ENCODE data around the gene SLC5A6.

The SLC5A6 gene

GRCh38 chr2:27236626-27237025 lies 24.6 kb upstream of the SLC5A6 start:
- no peak for DNase-seq (ENCODE audit: low spot score)

DNA sequence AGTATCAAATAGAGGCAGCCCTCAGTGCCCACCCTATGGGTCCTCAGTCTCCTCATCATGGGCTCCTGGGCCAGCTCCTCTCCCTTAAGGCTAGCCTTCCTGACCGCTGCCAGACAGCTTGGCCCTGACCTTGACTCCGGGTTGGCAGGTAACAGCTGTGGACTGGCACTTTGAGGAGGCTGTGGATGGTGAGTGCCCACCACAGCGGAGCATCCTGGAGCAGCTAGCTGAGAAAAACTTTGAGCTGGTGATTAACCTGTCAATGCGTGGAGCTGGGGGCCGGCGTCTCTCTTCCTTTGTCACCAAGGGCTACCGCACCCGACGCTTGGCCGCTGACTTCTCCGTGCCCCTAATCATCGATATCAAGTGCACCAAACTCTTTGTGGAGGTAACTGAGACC lies 24.1 kb upstream of the SLC5A6 start:
- DNase-seq (ENCODE audit: low spot score) = no peak

DNA sequence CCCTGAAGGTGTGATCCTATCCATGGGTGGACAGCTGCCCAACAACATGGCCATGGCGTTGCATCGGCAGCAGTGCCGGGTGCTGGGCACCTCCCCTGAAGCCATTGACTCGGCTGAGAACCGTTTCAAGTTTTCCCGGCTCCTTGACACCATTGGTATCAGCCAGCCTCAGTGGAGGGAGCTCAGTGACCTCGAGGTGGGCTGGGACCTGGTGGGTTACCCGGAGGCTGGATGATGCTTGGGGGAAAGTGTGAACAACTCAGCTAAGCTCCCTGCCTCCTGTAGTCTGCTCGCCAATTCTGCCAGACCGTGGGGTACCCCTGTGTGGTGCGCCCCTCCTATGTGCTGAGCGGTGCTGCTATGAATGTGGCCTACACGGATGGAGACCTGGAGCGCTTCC lies 21.3 kb upstream of the SLC5A6 start:
- no peak for DNase-seq (ENCODE audit: low spot score)

DNA sequence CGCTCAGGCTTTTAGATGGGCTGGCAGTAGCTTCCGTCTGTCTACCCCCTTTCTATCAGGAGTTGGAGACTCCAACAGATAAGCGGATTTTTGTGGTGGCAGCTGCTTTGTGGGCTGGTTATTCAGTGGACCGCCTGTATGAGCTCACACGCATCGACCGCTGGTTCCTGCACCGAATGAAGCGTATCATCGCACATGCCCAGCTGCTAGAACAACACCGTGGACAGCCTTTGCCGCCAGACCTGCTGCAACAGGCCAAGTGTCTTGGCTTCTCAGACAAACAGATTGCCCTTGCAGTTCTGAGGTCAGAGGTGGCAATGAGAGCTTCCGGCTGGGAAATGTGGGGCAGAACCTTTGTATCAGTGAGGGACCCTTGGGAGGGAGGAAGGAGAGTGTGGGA lies 19.9 kb upstream of the SLC5A6 start:
- no peak for DNase-seq (ENCODE audit: low spot score)

DNA sequence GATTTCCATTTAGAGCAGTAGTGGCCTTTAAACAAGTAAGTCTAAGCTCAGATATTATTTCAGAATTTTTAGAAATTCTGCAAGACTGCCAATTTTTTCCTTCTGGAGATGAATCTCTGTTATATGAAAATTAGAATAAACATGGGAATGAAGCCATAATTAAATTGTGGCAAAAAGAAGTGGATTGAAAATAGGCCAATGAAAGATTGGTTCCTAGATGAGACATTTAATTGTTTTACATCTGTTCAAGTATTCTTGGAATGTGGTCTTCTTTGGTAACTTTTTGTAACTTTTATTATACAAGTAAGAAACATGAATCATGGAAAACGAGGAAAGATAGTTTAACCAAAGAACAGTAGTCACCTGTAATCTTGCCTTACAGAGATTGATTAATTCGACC lies 15.4 kb upstream of the SLC5A6 start:
- no peak for DNase-seq (ENCODE audit: low spot score)

DNA sequence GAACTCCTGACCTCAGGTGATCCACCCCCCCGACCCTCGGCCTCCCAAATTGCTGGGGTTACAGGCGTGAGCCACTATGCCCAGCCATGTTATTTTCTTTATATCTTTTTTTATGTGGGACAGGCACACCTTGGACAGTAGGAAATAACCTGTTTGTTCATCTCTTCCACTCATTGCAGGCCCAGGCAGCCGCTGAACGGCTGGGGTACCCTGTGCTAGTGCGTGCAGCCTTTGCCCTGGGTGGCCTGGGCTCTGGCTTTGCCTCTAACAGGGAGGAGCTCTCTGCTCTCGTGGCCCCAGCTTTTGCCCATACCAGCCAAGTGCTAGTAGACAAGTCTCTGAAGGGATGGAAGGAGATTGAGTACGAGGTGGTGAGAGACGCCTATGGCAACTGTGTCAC lies 13.5 kb upstream of the SLC5A6 start:
- no peak for DNase-seq (ENCODE audit: low spot score)

GRCh38 chr2:27223416-27223815 lies 11.3 kb upstream of the SLC5A6 start:
- no peak for DNase-seq (ENCODE audit: low spot score)

GRCh38 chr2:27222407-27222806 lies 10.3 kb upstream of the SLC5A6 start:
- DNase-seq (ENCODE audit: low spot score) = no peak

DNA sequence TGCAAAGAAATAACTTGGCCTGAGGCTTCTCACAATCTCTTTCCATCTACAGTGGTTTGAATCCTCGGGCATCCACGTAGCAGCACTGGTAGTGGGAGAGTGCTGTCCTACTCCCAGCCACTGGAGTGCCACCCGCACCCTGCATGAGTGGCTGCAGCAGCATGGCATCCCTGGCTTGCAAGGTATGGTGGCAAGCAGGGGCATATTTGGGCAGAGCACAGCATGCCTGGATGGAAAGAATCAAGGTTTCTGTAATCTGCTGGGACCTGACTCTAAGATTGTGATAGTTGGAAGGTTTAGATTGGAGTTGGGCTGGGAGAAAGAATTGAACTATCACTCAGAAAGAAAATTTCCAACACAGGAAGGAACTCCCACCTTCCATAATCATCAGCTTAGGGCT lies 9.1 kb upstream of the SLC5A6 start:
- DNase-seq (ENCODE audit: low spot score) = no peak

- DNase-seq (ENCODE audit: low spot score) = no peak
Observed at GRCh38 chr2:27220091-27220490, 8.0 kb upstream of the SLC5A6 start.

DNA sequence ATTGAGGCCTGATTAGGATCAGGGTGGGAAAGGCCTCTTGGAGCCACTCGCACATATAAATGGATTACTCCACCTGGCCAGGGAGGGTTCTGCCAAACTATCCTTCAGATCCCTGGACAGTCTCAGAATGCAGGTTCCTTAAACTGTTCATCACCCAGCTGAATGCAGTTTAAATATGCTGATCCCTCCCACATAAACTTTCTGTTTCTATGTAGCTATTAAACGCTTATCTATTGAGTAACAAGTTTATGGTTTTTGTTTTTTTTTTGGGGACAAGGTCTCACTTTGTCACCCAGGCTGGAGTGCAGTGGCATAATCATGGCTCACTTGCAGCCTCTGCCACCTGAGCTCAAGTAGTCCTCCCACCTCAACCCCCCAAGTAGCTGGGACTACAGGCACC lies 7.0 kb upstream of the SLC5A6 start:
- DNase-seq (ENCODE audit: low spot score) = no peak

- no peak for DNase-seq (ENCODE audit: low spot score)
Observed at GRCh38 chr2:27218614-27219013, 6.5 kb upstream of the SLC5A6 start.

- peak; percentile 81 for DNase-seq (ENCODE audit: low spot score)
Observed at GRCh38 chr2:27217173-27218121, 5.4 kb upstream of the SLC5A6 start, which contains the start of gene CAD. Gene CAD (plus strand): TSS chr2:27217369. CDS start chr2:27217552, 183 bp downstream.

DNA sequence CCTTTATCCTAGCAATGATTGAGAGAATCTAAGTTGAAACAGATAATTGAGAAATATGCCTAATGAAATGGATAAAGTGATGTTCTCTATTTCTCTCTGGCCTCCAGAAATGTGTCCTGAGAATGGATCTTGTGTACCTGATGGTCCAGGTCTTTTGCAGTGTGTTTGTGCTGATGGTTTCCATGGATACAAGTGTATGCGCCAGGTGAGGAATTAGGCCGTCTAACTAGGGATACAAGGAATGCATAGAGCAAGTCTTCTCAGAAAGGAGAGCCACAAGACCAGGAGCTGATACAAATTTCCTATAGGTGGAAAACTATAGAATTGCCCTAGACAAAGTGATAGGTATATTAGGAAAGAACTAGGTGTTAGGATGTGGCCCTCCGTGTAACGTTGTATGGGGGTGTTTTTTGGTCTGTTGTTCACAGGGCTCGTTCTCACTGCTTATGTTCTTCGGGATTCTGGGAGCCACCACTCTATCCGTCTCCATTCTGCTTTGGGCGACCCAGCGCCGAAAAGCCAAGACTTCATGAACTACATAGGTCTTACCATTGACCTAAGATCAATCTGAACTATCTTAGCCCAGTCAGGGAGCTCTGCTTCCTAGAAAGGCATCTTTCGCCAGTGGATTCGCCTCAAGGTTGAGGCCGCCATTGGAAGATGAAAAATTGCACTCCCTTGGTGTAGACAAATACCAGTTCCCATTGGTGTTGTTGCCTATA lies 4.5 kb upstream of the SLC5A6 start:
- no peak for DNase-seq (ENCODE audit: low spot score)

GRCh38 chr2:27214941-27215340 lies 2.9 kb upstream of the SLC5A6 start:
- DNase-seq (ENCODE audit: low spot score) = no peak

DNA sequence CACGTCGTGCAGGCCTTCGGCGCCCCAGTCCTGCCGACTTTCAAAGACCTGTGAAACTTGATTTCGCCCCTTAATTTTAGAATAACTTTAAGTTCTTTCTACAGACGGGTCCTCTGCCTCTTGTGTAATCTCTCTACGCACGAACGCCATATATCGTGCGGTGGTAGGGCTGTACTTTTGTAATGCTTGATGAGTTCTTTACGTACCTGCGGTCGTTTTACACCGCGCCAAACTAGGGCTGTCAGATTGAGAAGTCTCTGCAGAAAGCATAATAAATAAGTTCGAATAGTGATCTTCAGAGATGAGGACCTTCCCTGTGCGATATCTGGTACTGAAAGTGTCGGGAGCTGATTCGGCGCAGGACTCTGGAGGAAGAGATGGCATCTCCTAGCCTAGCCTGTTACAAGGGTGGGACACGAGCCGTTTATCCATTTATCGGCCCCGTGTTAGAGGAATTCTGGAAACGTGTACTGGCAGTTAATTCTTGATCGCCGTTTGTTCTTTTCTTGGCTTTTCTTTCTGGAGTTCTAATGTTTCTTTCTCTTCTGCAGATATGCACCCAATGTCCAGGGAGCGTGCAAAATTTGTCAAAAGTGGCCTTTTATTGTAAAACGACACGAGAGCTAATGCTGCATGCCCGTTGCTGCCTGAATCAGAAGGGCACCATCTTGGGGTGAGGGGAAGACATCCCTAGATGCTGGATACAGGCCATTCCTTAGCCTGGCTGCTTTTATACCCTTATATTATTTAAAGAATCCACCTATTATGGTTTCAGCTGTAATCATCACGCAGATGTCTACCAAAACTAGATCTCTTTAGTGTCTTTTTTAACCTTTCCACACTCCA lies 781 bp upstream of the SLC5A6 start:
- peak; percentile 23 for DNase-seq (ENCODE audit: low spot score)

DNA sequence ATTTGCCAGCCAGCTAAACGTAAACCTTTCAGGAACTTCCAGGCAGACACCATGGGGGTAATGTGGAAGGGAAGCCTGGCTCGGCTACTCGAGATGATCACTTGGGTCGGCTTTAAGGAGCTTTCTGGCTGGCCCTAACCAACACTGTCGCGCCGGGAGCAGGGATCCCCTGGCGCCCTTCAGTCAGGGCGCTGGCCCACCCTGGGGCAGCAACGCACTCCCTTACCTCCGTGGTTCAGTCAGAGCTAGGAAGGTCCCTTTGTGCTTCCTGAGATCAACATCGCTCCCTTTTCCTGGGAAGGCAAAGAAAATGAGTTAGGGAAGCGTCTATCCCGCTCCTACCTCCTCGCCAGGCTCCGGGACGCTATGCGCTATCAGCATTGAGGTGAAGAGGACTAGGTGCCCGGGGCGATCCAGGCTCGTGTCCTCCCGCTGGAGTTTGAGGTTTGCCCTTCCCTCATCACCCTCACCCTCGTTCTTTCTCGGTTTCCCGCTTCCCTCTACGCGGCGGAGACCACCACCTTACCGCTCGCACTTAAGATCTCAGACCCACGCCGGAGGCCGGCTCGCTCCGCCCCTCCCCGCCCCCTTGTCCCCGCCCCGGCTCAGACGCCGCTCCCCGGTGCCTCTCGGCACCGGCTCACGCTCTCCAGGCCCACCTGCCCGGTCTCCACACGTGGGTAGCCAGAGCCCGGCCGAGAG lies 676 bp downstream of the SLC5A6 start:
- peak; percentile 7 for DNase-seq (ENCODE audit: low spot score)

GRCh38 chr2:27209621-27210401 lies 2.3 kb downstream of the SLC5A6 start:
- no peak for DNase-seq (ENCODE audit: low spot score)

- DNase-seq (ENCODE audit: low spot score) = no peak
Observed at GRCh38 chr2:27208486-27209050, 3.5 kb downstream of the SLC5A6 start.

GRCh38 chr2:27206346-27206745 lies 5.7 kb downstream of the SLC5A6 start:
- DNase-seq (ENCODE audit: low spot score) = no peak

- DNase-seq (ENCODE audit: low spot score) = no peak
Observed at GRCh38 chr2:27205206-27205605, 6.9 kb downstream of the SLC5A6 start.

Data from CD4-positive, alpha-beta T cell treated with Interleukin-6 at 100 ng/mL for 8 hours (primary cell).